NT2/D1 (cell line): Measurements from ENCODE around the gene FSTL1.

Experiments used
- SUZ12 ChIP-seq: IDR thresholded peaks from 2 replicates; pipeline ENCODE4 v1.6.1; 2011; ENCODE audit not compliant: insufficient read length, insufficient read depth; ENCODE audit errors: extremely low read depth
- YY1 ChIP-seq: IDR thresholded peaks from 2 replicates; pipeline ENCODE4 v1.6.1; 2011; ENCODE audit not compliant: insufficient read length, insufficient read depth
- ZNF274 ChIP-seq: IDR thresholded peaks from 2 replicates; pipeline ENCODE4 v1.6.1; 2011; ENCODE audit warnings: mild to moderate bottlenecking, low read depth, low read length

DNA sequence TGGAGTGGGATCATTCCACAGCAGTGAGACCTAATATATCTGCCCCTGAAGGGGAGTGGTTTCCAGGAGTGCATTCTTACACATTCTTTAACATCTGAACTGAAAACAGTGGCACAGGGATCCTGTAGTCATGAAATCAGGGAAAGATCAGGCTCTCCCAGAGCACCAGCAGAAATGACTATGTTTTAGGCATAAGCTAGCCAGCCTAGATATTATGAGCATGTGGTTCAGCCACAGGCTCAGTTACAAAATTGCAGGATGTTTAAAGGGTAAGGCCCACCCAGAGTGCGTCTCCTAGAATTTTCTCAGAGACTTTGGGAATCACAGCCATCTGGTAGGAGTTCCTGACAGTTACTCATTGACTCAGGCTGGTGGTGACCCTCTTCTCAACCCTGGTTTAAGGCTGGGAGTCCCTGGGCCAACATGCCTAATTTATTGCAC lies 20.9 kb downstream of the FSTL1 start:
- TF ChIP-seq ZNF274 (no peak), SUZ12 (no peak), YY1 (no peak)
